Esophagus (tissue), 2 donors: ENCODE results near the gene PRDM10. TPM values are rescaled to one million over a fixed set of nuclear protein-coding genes. Genes with fewer than 3 reads are reported as not detected.
"Not testable (repeated sequence)": the region's sequence is repeated elsewhere in the genome, so short reads cannot be mapped to it uniquely, and the experiment has no call there.

Source experiments
- H3K27ac ChIP-seq, 2 donors: one replicate each; pipeline ENCODE4 v1.5.1; 2013; ENCODE audit warnings: low read depth in 2 of 2, mild to moderate bottlenecking in 2 of 2, inconsistent platforms in 1 of 2, low read length in 1 of 2, moderate library complexity in 1 of 2
- H3K27me3 ChIP-seq, 2 donors: one replicate each; pipeline ENCODE4 v1.6.1; 2013; ENCODE audit warnings: low read length in 2 of 2, control low read depth in 1 of 2, mild to moderate bottlenecking in 1 of 2; ENCODE audit not compliant: insufficient read depth in 2 of 2, control insufficient read depth in 1 of 2
- H3K36me3 ChIP-seq, 2 donors: one replicate each; pipeline ENCODE4 v1.6.1; 2013; ENCODE audit warnings: low read length in 1 of 2; ENCODE audit not compliant: control insufficient read depth in 2 of 2, insufficient read depth in 2 of 2
- H3K4me1 ChIP-seq, 2 donors: one replicate each; pipeline ENCODE4 v1.6.1; 2013; ENCODE audit warnings: low read length in 1 of 2; ENCODE audit not compliant: control insufficient read depth in 2 of 2, insufficient read depth in 2 of 2
- H3K4me3 ChIP-seq, 2 donors: one replicate each; pipeline ENCODE4 v1.5.1; 2013; ENCODE audit warnings: low read length in 2 of 2, mild to moderate bottlenecking in 2 of 2, low read depth in 1 of 2, moderate library complexity in 1 of 2
- H3K9me3 ChIP-seq, 2 donors: one replicate each; pipeline ENCODE4 v1.6.1; 2013; ENCODE audit warnings: mild to moderate bottlenecking in 2 of 2, low read depth in 1 of 2, low read length in 1 of 2, moderate library complexity in 1 of 2; ENCODE audit not compliant: control insufficient read depth in 2 of 2, insufficient read depth in 1 of 2
- WGBS, 2 donors: extraction: QIAGEN DNeasy Blood & Tissue Kit; methylation state at CpG; one replicate each; pipeline ENCODE4 v1.1.7; 2013; 5-methylcytosine and 5-hydroxymethylcytosine counted together
- polyA plus RNA-seq, 2 donors: library from polyadenylated mRNA; stranded (reverse); fragments of 200-250 nt; gene quantifications; one replicate each; pipeline ENCODE4 v1.2.3, GENCODE V29; 2013
- donor health status: healthy with polysubstance abuse.
- donor health status: Bipolar disorder and iron deficiency.

The PRDM10 gene
- polyA plus RNA-seq, 2 donors, result 2.6 to 3.8 TPM

DNA sequence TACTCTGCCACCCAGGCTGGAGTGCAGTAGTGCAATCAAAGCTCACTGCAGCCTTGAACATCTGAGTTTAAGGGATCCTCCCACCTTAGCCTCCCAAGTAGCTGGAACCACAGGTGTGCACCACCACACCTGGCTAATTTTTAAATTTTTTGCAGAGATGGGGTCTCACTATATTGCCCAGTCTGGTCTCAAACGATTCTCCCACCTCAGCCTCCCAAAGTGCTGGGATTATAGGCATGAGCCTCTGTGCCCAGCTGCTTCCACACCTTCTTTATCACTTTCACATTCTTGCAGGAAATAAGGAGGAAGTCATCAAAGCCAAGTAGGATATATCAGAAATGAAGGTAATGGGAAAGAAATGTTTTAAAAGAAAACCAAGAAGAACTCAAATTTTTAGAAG, 47.9 kb downstream of the PRDM10 start:
- 75 to 86% methylated on average over 1 of the region's 1 CpG for WGBS, 2 donors
- not testable (repeated sequence) for H3K36me3 ChIP-seq, H3K27ac ChIP-seq, H3K9me3 ChIP-seq, H3K27me3 ChIP-seq, H3K4me1 ChIP-seq, H3K4me3 ChIP-seq

- Histone ChIP-seq H3K36me3 (peaks cover 0 to 5% of the 10 kb centered on the region in 2 donors), H3K27me3 (no peaks in the 10 kb centered on the region), H3K4me1 (no peaks in the 10 kb centered on the region), H3K27ac (no peak overlapping the region), H3K4me3 (no peak overlapping the region), H3K9me3 (no peaks in the 10 kb centered on the region)
- 80 to 89% methylated on average over 1 of the region's 1 CpG for WGBS, 2 donors
Observed at GRCh38 chr11:129951866-129952262, 50.8 kb downstream of the PRDM10 start.

- peaks cover 0 to 10% of the 10 kb centered on the region in 2 donors for H3K36me3 ChIP-seq
- no peak overlapping the region for H3K4me3 ChIP-seq
- no peaks in the 10 kb centered on the region for H3K9me3 ChIP-seq
- H3K27ac ChIP-seq, result no peak overlapping the region
- 83 to 85% methylated on average over 10 of the region's 10 CpGs for WGBS, 2 donors
- H3K27me3 ChIP-seq, result no peaks in the 10 kb centered on the region
- H3K4me1 ChIP-seq, result no peaks in the 10 kb centered on the region
Observed at GRCh38 chr11:129951201-129951865, 51.3 kb downstream of the PRDM10 start.

GRCh38 chr11:129950101-129951091, 52.2 kb downstream of the PRDM10 start:
- WGBS, 2 donors, result 54 to 64% methylated on average over 17 of the region's 17 CpGs
- Histone ChIP-seq H3K36me3 (peaks cover 0 to 12% of the 10 kb centered on the region in 2 donors), H3K4me3 (no peak overlapping the region), H3K27ac (no peak overlapping the region), H3K27me3 (no peaks in the 10 kb centered on the region), H3K4me1 (no peaks in the 10 kb centered on the region), H3K9me3 (no peaks in the 10 kb centered on the region)

DNA sequence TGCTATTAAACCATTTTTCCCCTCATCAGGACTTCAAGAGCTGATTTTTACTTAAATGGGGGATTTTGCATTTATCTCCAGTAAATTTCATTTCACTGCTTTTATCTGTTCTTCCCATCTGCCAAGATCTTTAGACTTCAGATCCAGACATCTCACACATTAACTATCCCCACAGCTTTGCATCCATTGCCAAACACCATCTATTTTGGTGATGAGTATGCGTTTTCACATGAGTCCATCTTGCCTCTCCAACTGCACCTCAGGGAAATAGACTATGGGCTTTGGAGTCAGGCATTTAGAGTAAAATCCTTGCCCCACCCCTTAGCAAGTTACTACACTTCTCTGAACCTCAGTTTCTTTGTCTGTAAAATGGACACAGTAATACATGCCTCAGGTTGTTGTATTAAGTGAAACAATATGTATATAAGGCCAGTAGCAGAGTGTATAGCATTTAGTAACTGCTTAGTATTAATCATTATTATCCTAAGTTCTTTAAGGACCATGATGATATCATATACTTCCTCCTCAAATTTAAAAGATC, 53.6 kb downstream of the PRDM10 start:
- no peaks in the 10 kb centered on the region for H3K9me3 ChIP-seq
- H3K27ac ChIP-seq, result no peak overlapping the region
- 93 to 99% methylated on average over 1 of the region's 1 CpG for WGBS, 2 donors
- no peaks in the 10 kb centered on the region for H3K4me1 ChIP-seq
- no peaks in the 10 kb centered on the region for H3K27me3 ChIP-seq
- H3K4me3 ChIP-seq, result no peak overlapping the region
- H3K36me3 ChIP-seq, result peaks cover 0 to 10% of the 10 kb centered on the region in 2 donors

DNA sequence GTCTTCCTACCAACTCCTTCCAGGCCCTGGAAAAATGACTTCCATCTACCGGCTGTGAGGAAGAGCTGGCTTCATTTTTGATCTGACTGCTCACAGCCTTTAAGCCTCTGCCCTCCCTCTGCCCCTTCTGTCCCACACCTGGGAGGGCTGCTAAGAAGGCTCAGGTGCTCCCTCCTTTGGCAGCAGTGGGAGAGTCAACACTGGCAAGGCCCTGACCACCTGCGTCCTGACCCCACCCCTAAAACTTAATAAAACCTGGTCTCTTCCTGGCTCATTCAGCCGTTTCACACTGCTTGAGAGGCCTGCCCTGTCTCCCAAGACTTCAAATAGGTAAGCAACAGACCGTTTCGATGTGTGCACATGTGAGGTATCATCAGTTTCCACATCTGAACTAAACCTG, 55.2 kb downstream of the PRDM10 start:
- H3K4me1 ChIP-seq, result no peaks in the 10 kb centered on the region
- H3K4me3 ChIP-seq, result no peak overlapping the region
- H3K9me3 ChIP-seq, result no peaks in the 10 kb centered on the region
- WGBS, 2 donors, result 82 to 86% methylated on average over 5 of the region's 5 CpGs
- peaks cover 0 to 10% of the 10 kb centered on the region in 2 donors for H3K36me3 ChIP-seq
- no peak overlapping the region for H3K27ac ChIP-seq
- no peaks in the 10 kb centered on the region for H3K27me3 ChIP-seq

- H3K4me1 ChIP-seq, result no peaks in the 10 kb centered on the region
- peaks cover 0 to 10% of the 10 kb centered on the region in 2 donors for H3K36me3 ChIP-seq
- no peak overlapping the region for H3K27ac ChIP-seq
- no peaks in the 10 kb centered on the region for H3K27me3 ChIP-seq
- H3K9me3 ChIP-seq, result no peaks in the 10 kb centered on the region
- H3K4me3 ChIP-seq, result no peak overlapping the region
- 95 to 96% methylated on average over 15 of the region's 15 CpGs for WGBS, 2 donors
Observed at GRCh38 chr11:129946965-129947364, 55.7 kb downstream of the PRDM10 start.

GRCh38 chr11:129946256-129946655, 56.4 kb downstream of the PRDM10 start:
- H3K27ac ChIP-seq, result no peak overlapping the region
- no peak overlapping the region for H3K4me3 ChIP-seq
- WGBS, 2 donors, result 67 to 81% methylated on average over 4 of the region's 4 CpGs
- no peaks in the 10 kb centered on the region for H3K9me3 ChIP-seq
- H3K27me3 ChIP-seq, result no peaks in the 10 kb centered on the region
- peaks cover 0 to 10% of the 10 kb centered on the region in 2 donors for H3K36me3 ChIP-seq
- no peaks in the 10 kb centered on the region for H3K4me1 ChIP-seq

- Histone ChIP-seq H3K36me3 (peaks cover 0 to 10% of the 10 kb centered on the region in 2 donors), H3K4me1 (no peaks in the 10 kb centered on the region), H3K27ac (no peak overlapping the region), H3K9me3 (no peaks in the 10 kb centered on the region), H3K4me3 (no peak overlapping the region), H3K27me3 (no peaks in the 10 kb centered on the region)
- WGBS, 2 donors, result 93 to 95% methylated on average over 11 of the region's 11 CpGs
Observed at GRCh38 chr11:129945373-129945772, 57.3 kb downstream of the PRDM10 start.
